HUES6 (cell line): ENCODE measurements around the gene COA1.

ENCODE experiments used
- H3K27ac ChIP-seq: 2 replicates; pipeline ENCODE4 v1.7.0; 2013; ENCODE audit warnings: low read depth, mild to moderate bottlenecking, low read length, inconsistent platforms
- H3K27me3 ChIP-seq: 2 replicates; pipeline ENCODE4 v1.6.1; 2013; ENCODE audit warnings: low read length; ENCODE audit not compliant: control insufficient read depth, insufficient read depth
- H3K36me3 ChIP-seq: 2 replicates; pipeline ENCODE4 v1.6.1; 2013; ENCODE audit warnings: low read length; ENCODE audit not compliant: control insufficient read depth, insufficient read depth
- H3K4me1 ChIP-seq: 2 replicates; pipeline ENCODE4 v1.6.1; 2013; ENCODE audit warnings: low read length; ENCODE audit not compliant: control insufficient read depth, insufficient read depth
- H3K4me3 ChIP-seq: 2 replicates; pipeline ENCODE4 v1.5.1; 2013; ENCODE audit warnings: low read depth, low read length
- H3K9ac ChIP-seq: one replicate; pipeline ENCODE4 v1.6.1; 2013; ENCODE audit warnings: mild to moderate bottlenecking, low read length
- H3K9me3 ChIP-seq: 2 replicates; pipeline ENCODE4 v1.6.1; 2013; ENCODE audit warnings: low read depth, low read length; ENCODE audit not compliant: control insufficient read depth, insufficient read depth

COA1 gene

GRCh38 chr7:43664681-43665080, 64.6 kb downstream of the COA1 start:
- H3K9me3 ChIP-seq, result peaks cover 26% of the 10 kb centered on the region
- no peak overlapping the region for H3K9ac ChIP-seq
- no peak overlapping the region for H3K27ac ChIP-seq
- H3K4me3 ChIP-seq, result no peak overlapping the region
- H3K4me1 ChIP-seq, result peaks cover 13% of the 10 kb centered on the region
- no peaks in the 10 kb centered on the region for H3K27me3 ChIP-seq
- H3K36me3 ChIP-seq, result peaks cover 20% of the 10 kb centered on the region

GRCh38 chr7:43660141-43660540, 69.2 kb downstream of the COA1 start:
- Histone ChIP-seq H3K36me3 (peaks cover 17% of the 10 kb centered on the region), H3K27ac (no peak overlapping the region), H3K4me3 (no peak overlapping the region), H3K27me3 (no peaks in the 10 kb centered on the region), H3K4me1 (peaks cover 30% of the 10 kb centered on the region), H3K9me3 (no peaks in the 10 kb centered on the region; the same call in 1 of the 2 replicates), H3K9ac (no peak overlapping the region)

- peaks cover 15% of the 10 kb centered on the region for H3K36me3 ChIP-seq
- H3K27ac ChIP-seq, result 0 out of 2 replicates have a peak overlapping the region, but pooled peaks have one; percentile 43
- no peaks in the 10 kb centered on the region for H3K27me3 ChIP-seq
- peaks cover 30% of the 10 kb centered on the region for H3K4me1 ChIP-seq
- no peak overlapping the region for H3K4me3 ChIP-seq
- H3K9ac ChIP-seq, result no peak overlapping the region
- H3K9me3 ChIP-seq, result no peaks in the 10 kb centered on the region
Measured at GRCh38 chr7:43659549-43659896, 69.8 kb downstream of the COA1 start.

- no peaks in the 10 kb centered on the region for H3K27me3 ChIP-seq
- no peaks in the 10 kb centered on the region for H3K9me3 ChIP-seq
- H3K4me1 ChIP-seq, result peaks cover 33% of the 10 kb centered on the region
- H3K36me3 ChIP-seq, result peaks cover 14% of the 10 kb centered on the region
- no peak overlapping the region for H3K4me3 ChIP-seq
- H3K9ac ChIP-seq, result no peak overlapping the region
- peak overlapping the region; percentile 34; the same call in 1 of the 2 replicates for H3K27ac ChIP-seq
Measured at GRCh38 chr7:43658718-43659548, 70.4 kb downstream of the COA1 start.

GRCh38 chr7:43656997-43657396, 72.3 kb downstream of the COA1 start:
- H3K4me1 ChIP-seq, result peaks cover 42% of the 10 kb centered on the region
- H3K4me3 ChIP-seq, result no peak overlapping the region
- no peak overlapping the region for H3K27ac ChIP-seq
- H3K27me3 ChIP-seq, result no peaks in the 10 kb centered on the region
- H3K9me3 ChIP-seq, result no peaks in the 10 kb centered on the region
- no peak overlapping the region for H3K9ac ChIP-seq
- H3K36me3 ChIP-seq, result peaks cover 7% of the 10 kb centered on the region

GRCh38 chr7:43655584-43655983, 73.7 kb downstream of the COA1 start:
- Histone ChIP-seq H3K36me3 (peaks cover 7% of the 10 kb centered on the region), H3K9ac (no peak overlapping the region), H3K9me3 (no peaks in the 10 kb centered on the region), H3K4me1 (peaks cover 51% of the 10 kb centered on the region), H3K4me3 (no peak overlapping the region), H3K27ac (no peak overlapping the region), H3K27me3 (no peaks in the 10 kb centered on the region)

- H3K27me3 ChIP-seq, result no peaks in the 10 kb centered on the region
- no peak overlapping the region for H3K9ac ChIP-seq
- no peak overlapping the region for H3K4me3 ChIP-seq
- no peak overlapping the region for H3K27ac ChIP-seq
- peaks cover 7% of the 10 kb centered on the region for H3K36me3 ChIP-seq
- H3K4me1 ChIP-seq, result peaks cover 51% of the 10 kb centered on the region
- no peaks in the 10 kb centered on the region for H3K9me3 ChIP-seq
Measured at GRCh38 chr7:43653891-43654504, 75.3 kb downstream of the COA1 start.

- no peaks in the 10 kb centered on the region for H3K27me3 ChIP-seq
- no peaks in the 10 kb centered on the region for H3K9me3 ChIP-seq
- no peak overlapping the region for H3K27ac ChIP-seq
- H3K4me3 ChIP-seq, result no peak overlapping the region
- peaks cover 51% of the 10 kb centered on the region for H3K4me1 ChIP-seq
- peaks cover 3% of the 10 kb centered on the region for H3K36me3 ChIP-seq
- no peak overlapping the region for H3K9ac ChIP-seq
Measured at GRCh38 chr7:43653466-43653865, 75.9 kb downstream of the COA1 start.

GRCh38 chr7:43652364-43652763, 77.0 kb downstream of the COA1 start:
- Histone ChIP-seq H3K27me3 (no peaks in the 10 kb centered on the region), H3K27ac (no peak overlapping the region), H3K4me3 (no peak overlapping the region), H3K9ac (no peak overlapping the region), H3K36me3 (peaks cover 3% of the 10 kb centered on the region), H3K9me3 (no peaks in the 10 kb centered on the region), H3K4me1 (peaks cover 57% of the 10 kb centered on the region)

GRCh38 chr7:43650457-43651052, 78.8 kb downstream of the COA1 start:
- Histone ChIP-seq H3K27ac (peak overlapping the region; percentile 53; the same call in 1 of the 2 replicates), H3K36me3 (peaks cover 10% of the 10 kb centered on the region), H3K9ac (no peak overlapping the region), H3K4me3 (no peak overlapping the region), H3K9me3 (no peaks in the 10 kb centered on the region), H3K4me1 (peaks cover 76% of the 10 kb centered on the region), H3K27me3 (no peaks in the 10 kb centered on the region)

GRCh38 chr7:43649755-43650274, 79.5 kb downstream of the COA1 start:
- Histone ChIP-seq H3K4me1 (peaks cover 77% of the 10 kb centered on the region), H3K4me3 (no peak overlapping the region), H3K27ac (no peak overlapping the region), H3K9me3 (no peaks in the 10 kb centered on the region), H3K36me3 (peaks cover 15% of the 10 kb centered on the region), H3K27me3 (no peaks in the 10 kb centered on the region), H3K9ac (peak overlapping the region; percentile 28)
